OCI-LY1 (cell line): Measurements from ENCODE around the gene TIMP2.

ENCODE experiments used
- H2AFZ ChIP-seq: fragments of 200-600 bp; sonication (generic), shearing (Covaris generic); 2 replicates; pipeline ENCODE4 v1.6.0; 2014; ENCODE audit warnings: antibody characterized with exemption, mild to moderate bottlenecking, low read length
- H3F3A ChIP-seq: fragments of 200-600 bp; sonication (generic), shearing (Covaris generic); 2 replicates; pipeline ENCODE4 v1.6.0; 2014; ENCODE audit warnings: mild to moderate bottlenecking, antibody characterized with exemption, low read length, moderate library complexity; ENCODE audit not compliant: insufficient read depth
- H3K27ac ChIP-seq: fragments of 200-600 bp; sonication (generic); 2 replicates; pipeline ENCODE4 v1.5.1; 2014; ENCODE audit warnings: low read length, mixed run types, mild to moderate bottlenecking, low read depth; ENCODE audit not compliant: poor library complexity, severe bottlenecking
- H3K27me3 ChIP-seq: fragments of 200-600 bp; sonication (generic); 2 replicates; pipeline ENCODE4 v1.6.0; 2014; ENCODE audit warnings: antibody characterized with exemption, mild to moderate bottlenecking, low read length, moderate library complexity; ENCODE audit not compliant: insufficient read depth
- H3K36me3 ChIP-seq: fragments of 200-600 bp; sonication (generic); 2 replicates; pipeline ENCODE4 v1.6.1; 2014; ENCODE audit warnings: mild to moderate bottlenecking, antibody characterized with exemption, low read length, moderate library complexity, mixed read lengths; ENCODE audit not compliant: insufficient read depth
- H3K4me1 ChIP-seq: fragments of 200-600 bp; sonication (generic); 2 replicates; pipeline ENCODE4 v1.5.1; 2014; ENCODE audit warnings: mild to moderate bottlenecking, low read length, moderate library complexity; ENCODE audit not compliant: insufficient read depth, severe bottlenecking
- H3K4me2 ChIP-seq: fragments of 200-600 bp; sonication (generic), shearing (Covaris generic); 2 replicates; pipeline ENCODE4 v1.6.1; 2014; ENCODE audit warnings: low read length
- H3K4me3 ChIP-seq: fragments of 200-600 bp; sonication (generic); 2 replicates; pipeline ENCODE4 v1.5.1; 2014; ENCODE audit warnings: low read length, low read depth, mild to moderate bottlenecking, mixed read lengths; ENCODE audit not compliant: poor library complexity, severe bottlenecking
- H3K79me2 ChIP-seq: fragments of 200-600 bp; shearing (Covaris generic); 2 replicates; pipeline ENCODE4 v1.6.1; 2016; ENCODE audit warnings: mixed run types, low read length, mixed read lengths; ENCODE audit not compliant: insufficient read depth
- H3K9ac ChIP-seq: fragments of 200-600 bp; sonication (generic), shearing (Covaris generic); 2 replicates; pipeline ENCODE4 v1.6.1; 2014; ENCODE audit warnings: mild to moderate bottlenecking, low read length, mixed read lengths
- H3K9me2 ChIP-seq: fragments of 200-600 bp; sonication (generic), shearing (Covaris generic); 2 replicates; pipeline ENCODE4 v1.6.1; 2014; ENCODE audit warnings: low read depth, mild to moderate bottlenecking, low read length, mixed read lengths
- H3K9me3 ChIP-seq: fragments of 200-600 bp; shearing (Covaris generic); 2 replicates; pipeline ENCODE4 v1.6.1; 2014; ENCODE audit warnings: low read length, mixed read lengths
- H4K20me1 ChIP-seq: fragments of 200-600 bp; sonication (generic), shearing (Covaris generic); 2 replicates; pipeline ENCODE4 v1.6.0; 2016; ENCODE audit warnings: mild to moderate bottlenecking, low read length; ENCODE audit not compliant: insufficient read depth
- CTCF ChIP-seq: fragments of 200-600 bp; sonication (generic), shearing (Covaris generic); IDR thresholded peaks from 2 replicates; pipeline ENCODE4 v1.5.1; 2017; ENCODE audit warnings: mild to moderate bottlenecking, antibody characterized with exemption, low read length, moderate library complexity, mixed read lengths
- EZH2 ChIP-seq: fragments of 200-600 bp; sonication (generic), shearing (Covaris generic); IDR thresholded peaks from 2 replicates; pipeline ENCODE4 v1.8.0; 2017; ENCODE audit warnings: borderline replicate concordance, mixed run types, mild to moderate bottlenecking, antibody characterized with exemption, low read length, moderate library complexity, mixed read lengths

The TIMP2 gene

GRCh38 chr17:78940258-78940657 lies 15.1 kb upstream of the TIMP2 start:
- Histone ChIP-seq H3K27me3 (peaks cover 8% of the 10 kb centered on the region), H3F3A (no peaks in the 10 kb centered on the region), H4K20me1 (no peaks in the 10 kb centered on the region), H3K4me2 (no peak overlapping the region), H3K36me3 (no peaks in the 10 kb centered on the region), H2AFZ (no peak overlapping the region), H3K9me3 (no peaks in the 10 kb centered on the region), H3K4me3 (no peak overlapping the region), H3K9me2 (no peaks in the 10 kb centered on the region), H3K9ac (no peak overlapping the region), H3K4me1 (no peaks in the 10 kb centered on the region), H3K27ac (no peak overlapping the region), H3K79me2 (no peaks in the 10 kb centered on the region)
- TF ChIP-seq EZH2 (no peak), CTCF (no peak)

- H3K27ac ChIP-seq, result no peak overlapping the region
- no peaks in the 10 kb centered on the region for H3K79me2 ChIP-seq
- no peaks in the 10 kb centered on the region for H3K9me2 ChIP-seq
- no peaks in the 10 kb centered on the region for H3F3A ChIP-seq
- H3K9me3 ChIP-seq, result no peaks in the 10 kb centered on the region
- H3K27me3 ChIP-seq, result peaks cover 13% of the 10 kb centered on the region
- H3K4me3 ChIP-seq, result no peak overlapping the region
- H4K20me1 ChIP-seq, result no peaks in the 10 kb centered on the region
- no peak overlapping the region for H3K9ac ChIP-seq
- no peaks in the 10 kb centered on the region for H3K4me1 ChIP-seq
- no peak for TF ChIP-seq EZH2
- no peak for TF ChIP-seq CTCF
- no peak overlapping the region for H2AFZ ChIP-seq
- no peak overlapping the region for H3K4me2 ChIP-seq
- H3K36me3 ChIP-seq, result no peaks in the 10 kb centered on the region
These were observed 14.4 kb upstream of the TIMP2 start for GRCh38 chr17:78939615-78940014.

- H3K9me3 ChIP-seq, result no peaks in the 10 kb centered on the region
- H3K4me1 ChIP-seq, result no peaks in the 10 kb centered on the region
- H3K9ac ChIP-seq, result no peak overlapping the region
- H3K27me3 ChIP-seq, result peaks cover 13% of the 10 kb centered on the region
- H3K79me2 ChIP-seq, result no peaks in the 10 kb centered on the region
- H2AFZ ChIP-seq, result no peak overlapping the region
- H3K4me2 ChIP-seq, result no peak overlapping the region
- H3K9me2 ChIP-seq, result no peaks in the 10 kb centered on the region
- TF ChIP-seq EZH2 (no peak), CTCF (no peak)
- no peak overlapping the region for H3K27ac ChIP-seq
- H4K20me1 ChIP-seq, result no peaks in the 10 kb centered on the region
- H3K36me3 ChIP-seq, result no peaks in the 10 kb centered on the region
- no peaks in the 10 kb centered on the region for H3F3A ChIP-seq
- no peak overlapping the region for H3K4me3 ChIP-seq
These were observed 12.4 kb upstream of the TIMP2 start for GRCh38 chr17:78937561-78937960.
